Bone marrow (tissue), 2 donors: Measurements from ENCODE around the gene PRRT1B.
A peak's percentile ranks its signal among the peaks of the same experiment; 100 is the strongest.

Experiments used
- DNase-seq, 2 donors: peaks; one replicate each; lab custom pipeline; 2025; lab: John Stamatoyannopoulos, UW

The PRRT1B gene

GRCh38 chr9:131580358-131580757 lies 35.0 kb downstream of the PRRT1B start:
- no peak for DNase-seq

GRCh38 chr9:131582056-131582455 lies 36.7 kb downstream of the PRRT1B start:
- DNase-seq = no peak

- DNase-seq = no peak
Measured at GRCh38 chr9:131582466-131583336, 37.4 kb downstream of the PRRT1B start.

GRCh38 chr9:131583337-131583645 lies 38.0 kb downstream of the PRRT1B start:
- DNase-seq = no peak

GRCh38 chr9:131583836-131584555 lies 38.7 kb downstream of the PRRT1B start:
- DNase-seq = no peak

GRCh38 chr9:131584858-131585257 lies 39.5 kb downstream of the PRRT1B start:
- DNase-seq = no peak

- DNase-seq = peak; percentile 28 to 70
Measured at GRCh38 chr9:131585375-131585774, 40.1 kb downstream of the PRRT1B start.

- DNase-seq = no peak
Measured at GRCh38 chr9:131587331-131587730, 42.0 kb downstream of the PRRT1B start.

GRCh38 chr9:131587906-131588305 lies 42.6 kb downstream of the PRRT1B start:
- no peak for DNase-seq

GRCh38 chr9:131588396-131588795 lies 43.1 kb downstream of the PRRT1B start:
- DNase-seq = no peak

- no peak for DNase-seq
Measured at GRCh38 chr9:131589124-131589711, 43.9 kb downstream of the PRRT1B start.

- no peak for DNase-seq
Measured at GRCh38 chr9:131589993-131590392, 44.7 kb downstream of the PRRT1B start.

GRCh38 chr9:131590449-131590848 lies 45.1 kb downstream of the PRRT1B start:
- DNase-seq = no peak

GRCh38 chr9:131590907-131591844 lies 45.9 kb downstream of the PRRT1B start:
- DNase-seq = peak; percentile 41 to 70

- DNase-seq = no peak
Measured at GRCh38 chr9:131591845-131592208, 46.5 kb downstream of the PRRT1B start.

- DNase-seq = no peak
Measured at GRCh38 chr9:131593091-131593820, 47.9 kb downstream of the PRRT1B start.

- no peak for DNase-seq
Measured at GRCh38 chr9:131593936-131594665, 48.8 kb downstream of the PRRT1B start.

GRCh38 chr9:131594906-131595665 lies 49.8 kb downstream of the PRRT1B start:
- no peak for DNase-seq

- DNase-seq = no peak
Measured at GRCh38 chr9:131595696-131596429, 50.5 kb downstream of the PRRT1B start.
